ENCODE results near the gene ARF1. TPM values are rescaled to one million over a fixed set of nuclear protein-coding genes. Genes with fewer than 3 reads are reported as not detected.
A peak's percentile ranks its signal among the peaks of the same experiment; 100 is the strongest.

Gene ARF1
- total RNA-seq, 1 experiment from 2014 or later = 400 TPM

- no peak for DNase-seq (ENCODE audit: low spot score)
Measured at GRCh38 chr1:228070851-228071250, 11.7 kb upstream of the ARF1 start.

GRCh38 chr1:228071839-228072657 is 10.5 kb upstream of the ARF1 start:
- DNase-seq (ENCODE audit: low spot score) = no peak

GRCh38 chr1:228072658-228073043 is 9.9 kb upstream of the ARF1 start:
- no peak for DNase-seq (ENCODE audit: low spot score)

- DNase-seq (ENCODE audit: low spot score) = no peak
Measured at GRCh38 chr1:228073061-228073856, 9.2 kb upstream of the ARF1 start.

GRCh38 chr1:228073857-228074545 is 8.5 kb upstream of the ARF1 start:
- DNase-seq (ENCODE audit: low spot score) = peak; percentile 28

- peak; percentile 25 for DNase-seq (ENCODE audit: low spot score)
Measured at GRCh38 chr1:228074954-228075730, 7.4 kb upstream of the ARF1 start.

GRCh38 chr1:228075801-228076271 is 6.7 kb upstream of the ARF1 start:
- DNase-seq (ENCODE audit: low spot score) = no peak

- DNase-seq (ENCODE audit: low spot score) = no peak
Measured at GRCh38 chr1:228076796-228077430, 5.6 kb upstream of the ARF1 start.

GRCh38 chr1:228077565-228078330 is 4.8 kb upstream of the ARF1 start:
- no peak for DNase-seq (ENCODE audit: low spot score)

GRCh38 chr1:228079013-228079412 is 3.5 kb upstream of the ARF1 start:
- DNase-seq (ENCODE audit: low spot score) = no peak

- DNase-seq (ENCODE audit: low spot score) = no peak
Measured at GRCh38 chr1:228079601-228080263, 2.8 kb upstream of the ARF1 start.

- no peak for DNase-seq (ENCODE audit: low spot score)
Measured at GRCh38 chr1:228081144-228081543, 1.4 kb upstream of the ARF1 start.

GRCh38 chr1:228081578-228082213 is 812 bp upstream of the ARF1 start:
- DNase-seq (ENCODE audit: low spot score) = no peak

GRCh38 chr1:228082918-228083870 is 686 bp downstream of the ARF1 start:
- DNase-seq (ENCODE audit: low spot score) = peak; percentile 52

- DNase-seq (ENCODE audit: low spot score) = peak; percentile 33
Measured at GRCh38 chr1:228083871-228084278, 1.4 kb downstream of the ARF1 start.

- no peak for DNase-seq (ENCODE audit: low spot score)
Measured at GRCh38 chr1:228084325-228084724, 1.8 kb downstream of the ARF1 start.

GRCh38 chr1:228084797-228085196 is 2.3 kb downstream of the ARF1 start:
- DNase-seq (ENCODE audit: low spot score) = no peak

Data from HT-29 (cell line).